ENCODE data around the gene C16orf92.

The C16orf92 gene

GRCh38 chr16:29994600-29995323, 28.2 kb upstream of the C16orf92 start:
- no peaks in the 10 kb centered on the region for H3K27me3 ChIP-seq (ENCODE audit: low read length)
- no peaks in the 10 kb centered on the region for H4K20me1 ChIP-seq (ENCODE audit: low read depth, low read length)
- H3K4me2 ChIP-seq (ENCODE audit: low read depth, low read length, poor library complexity, severe bottlenecking), result peak overlapping the region; percentile 89
- H3K36me3 ChIP-seq (ENCODE audit: low read length), result no peaks in the 10 kb centered on the region
- H3F3A ChIP-seq (ENCODE audit: insufficient read depth), result peaks cover 10% of the 10 kb centered on the region; the same call in 1 of the 2 replicates
- peaks cover 11% of the 10 kb centered on the region for H3K79me2 ChIP-seq (ENCODE audit: insufficient read depth, low read length)
- no peaks in the 10 kb centered on the region for H3K9me3 ChIP-seq (ENCODE audit: insufficient read depth, low read length)
- H3K4me3 ChIP-seq (ENCODE audit: insufficient read depth, low read length, poor library complexity, severe bottlenecking), result peak overlapping the region; percentile 80
- no peak overlapping the region for H2AFZ ChIP-seq (ENCODE audit: low read depth, low read length, severe bottlenecking)
- H3K9ac ChIP-seq (ENCODE audit: low read length), result peak overlapping the region; percentile 89
- H3K27ac ChIP-seq (ENCODE audit: low read depth, low read length), result peak overlapping the region; percentile 93
- no peak for TF ChIP-seq EZH2phosphoT487 (conservative IDR thresholded peaks at IDR 0.05; ENCODE audit: low read length)
- TF ChIP-seq, protein P1, sequence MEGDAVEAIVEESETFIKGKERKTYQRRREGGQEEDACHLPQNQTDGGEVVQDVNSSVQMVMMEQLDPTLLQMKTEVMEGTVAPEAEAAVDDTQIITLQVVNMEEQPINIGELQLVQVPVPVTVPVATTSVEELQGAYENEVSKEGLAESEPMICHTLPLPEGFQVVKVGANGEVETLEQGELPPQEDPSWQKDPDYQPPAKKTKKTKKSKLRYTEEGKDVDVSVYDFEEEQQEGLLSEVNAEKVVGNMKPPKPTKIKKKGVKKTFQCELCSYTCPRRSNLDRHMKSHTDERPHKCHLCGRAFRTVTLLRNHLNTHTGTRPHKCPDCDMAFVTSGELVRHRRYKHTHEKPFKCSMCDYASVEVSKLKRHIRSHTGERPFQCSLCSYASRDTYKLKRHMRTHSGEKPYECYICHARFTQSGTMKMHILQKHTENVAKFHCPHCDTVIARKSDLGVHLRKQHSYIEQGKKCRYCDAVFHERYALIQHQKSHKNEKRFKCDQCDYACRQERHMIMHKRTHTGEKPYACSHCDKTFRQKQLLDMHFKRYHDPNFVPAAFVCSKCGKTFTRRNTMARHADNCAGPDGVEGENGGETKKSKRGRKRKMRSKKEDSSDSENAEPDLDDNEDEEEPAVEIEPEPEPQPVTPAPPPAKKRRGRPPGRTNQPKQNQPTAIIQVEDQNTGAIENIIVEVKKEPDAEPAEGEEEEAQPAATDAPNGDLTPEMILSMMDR (IDR thresholded peaks at IDR 0.05; ENCODE audit: insufficient read depth, low read length, poor library complexity, severe bottlenecking), result no peak
- H3K9me2 ChIP-seq (replicated peaks; ENCODE audit: insufficient read depth, low read length), result no peaks in the 10 kb centered on the region

GRCh38 chr16:29995324-29995910, 27.6 kb upstream of the C16orf92 start, which contains the start of gene HIRIP3:
TSS of gene HIRIP3 (minus strand) at chr16:29995617. CDS start at chr16:29995605, 12 bp downstream.
- TF ChIP-seq, protein P1 (IDR thresholded peaks at IDR 0.05; ENCODE audit: insufficient read depth, low read length, poor library complexity, severe bottlenecking), result no peak
- TF ChIP-seq EZH2phosphoT487 (conservative IDR thresholded peaks at IDR 0.05; ENCODE audit: low read length), result no peak
- no peaks in the 10 kb centered on the region for H3K9me2 ChIP-seq (replicated peaks; ENCODE audit: insufficient read depth, low read length)
- peaks cover 11% of the 10 kb centered on the region for H3K79me2 ChIP-seq (ENCODE audit: insufficient read depth, low read length)
- H2AFZ ChIP-seq (ENCODE audit: low read depth, low read length, severe bottlenecking), result peak within 1 kb of the TSS; percentile 85
- H3K4me3 ChIP-seq (ENCODE audit: insufficient read depth, low read length, poor library complexity, severe bottlenecking), result peak within 1 kb of the TSS; percentile 80
- H3K9ac ChIP-seq (ENCODE audit: low read length), result peak within 1 kb of the TSS; percentile 89
- H3K9me3 ChIP-seq (ENCODE audit: insufficient read depth, low read length), result no peaks in the 10 kb centered on the region
- no peaks in the 10 kb centered on the region for H3K27me3 ChIP-seq (ENCODE audit: low read length)
- peaks cover 10% of the 10 kb centered on the region; the same call in 1 of the 2 replicates for H3F3A ChIP-seq (ENCODE audit: insufficient read depth)
- H3K27ac ChIP-seq (ENCODE audit: low read depth, low read length), result peak within 1 kb of the TSS; percentile 93
- H3K36me3 ChIP-seq (ENCODE audit: low read length), result no peaks in the 10 kb centered on the region
- H4K20me1 ChIP-seq (ENCODE audit: low read depth, low read length), result no peaks in the 10 kb centered on the region
- H3K4me2 ChIP-seq (ENCODE audit: low read depth, low read length, poor library complexity, severe bottlenecking), result peak within 1 kb of the TSS; percentile 89

GRCh38 chr16:29995911-29996765, 26.9 kb upstream of the C16orf92 start, which contains the start of gene INO80E:
TSS of gene INO80E (plus strand) at chr16:29996241. CDS start at chr16:29996311, 70 bp downstream.
- Histone ChIP-seq H3K79me2 (ENCODE audit: insufficient read depth, low read length) (peaks cover 11% of the 10 kb centered on the region), H3K36me3 (ENCODE audit: low read length) (no peaks in the 10 kb centered on the region), H3K4me3 (ENCODE audit: insufficient read depth, low read length, poor library complexity, severe bottlenecking) (peak within 1 kb of the TSS; percentile 80), H3K9ac (ENCODE audit: low read length) (peak within 1 kb of the TSS; percentile 89), H4K20me1 (ENCODE audit: low read depth, low read length) (no peaks in the 10 kb centered on the region), H3K27me3 (ENCODE audit: low read length) (no peaks in the 10 kb centered on the region), H3F3A (ENCODE audit: insufficient read depth) (peaks cover 10% of the 10 kb centered on the region; the same call in 1 of the 2 replicates), H3K9me3 (ENCODE audit: insufficient read depth, low read length) (no peaks in the 10 kb centered on the region), H2AFZ (ENCODE audit: low read depth, low read length, severe bottlenecking) (peak within 1 kb of the TSS; percentile 85), H3K4me2 (ENCODE audit: low read depth, low read length, poor library complexity, severe bottlenecking) (peak within 1 kb of the TSS; percentile 89), H3K27ac (ENCODE audit: low read depth, low read length) (peak within 1 kb of the TSS; percentile 93), H3K9me2 (replicated peaks; ENCODE audit: insufficient read depth, low read length) (no peaks in the 10 kb centered on the region)
- no peak for TF ChIP-seq EZH2phosphoT487 (conservative IDR thresholded peaks at IDR 0.05; ENCODE audit: low read length)
